ENCODE data around the gene PHAX.

- no peak for TF ChIP-seq POLR2A (IDR thresholded peaks at IDR 0.05)
- no peak for TF ChIP-seq CTCF (IDR thresholded peaks at IDR 0.05)
These were observed 73.4 kb downstream of the PHAX start for GRCh38 chr5:126674145-126674544.
